Trophoblast cell (in vitro differentiated cells and primary cell): ENCODE measurements around the gene EPHA10.

Source experiments
- DNase-seq, 2 donors: peaks; one replicate each; pipeline ENCODE4 v3.0.0-alpha.2; 2016
- H2AFZ ChIP-seq: 2 replicates; pipeline ENCODE4 v1.6.1; 2013; ENCODE audit warnings: low read length, moderate library complexity, mild to moderate bottlenecking; ENCODE audit not compliant: insufficient read depth, poor library complexity
- H2AK5ac ChIP-seq: 2 replicates; pipeline ENCODE4 v1.6.1; 2013; ENCODE audit warnings: mild to moderate bottlenecking, low read length
- H2BK120ac ChIP-seq: 2 replicates; pipeline ENCODE4 v1.6.1; 2013; ENCODE audit warnings: low read length, mild to moderate bottlenecking, moderate library complexity; ENCODE audit not compliant: insufficient read depth, poor library complexity
- H2BK12ac ChIP-seq: 2 replicates; pipeline ENCODE4 v1.6.1; 2013; ENCODE audit warnings: mild to moderate bottlenecking, low read length, moderate library complexity
- H2BK5ac ChIP-seq: 2 replicates; pipeline ENCODE4 v1.6.1; 2013; ENCODE audit warnings: low read length, low read depth, moderate library complexity, mild to moderate bottlenecking; ENCODE audit not compliant: poor library complexity
- H3K14ac ChIP-seq: 2 replicates; pipeline ENCODE4 v1.6.1; 2013; ENCODE audit warnings: mild to moderate bottlenecking, low read length
- H3K18ac ChIP-seq: 2 replicates; pipeline ENCODE4 v1.6.1; 2013; ENCODE audit warnings: mild to moderate bottlenecking, low read length
- H3K23ac ChIP-seq: 2 replicates; pipeline ENCODE4 v1.6.1; 2013; ENCODE audit warnings: low read length
- H3K27ac ChIP-seq: 2 replicates; pipeline ENCODE4 v1.5.1; 2013; ENCODE audit warnings: low read depth, mild to moderate bottlenecking, inconsistent platforms, low read length, moderate library complexity
- H3K27me3 ChIP-seq: 2 replicates; pipeline ENCODE4 v1.6.1; 2013; ENCODE audit warnings: inconsistent platforms, mild to moderate bottlenecking, low read length, moderate library complexity; ENCODE audit not compliant: insufficient read depth
- H3K36me3 ChIP-seq, 2 experiments: 1 replicate in 1 of 2; 2 replicates in 1 of 2; pipeline ENCODE4 v1.6.1; 2013; ENCODE audit warnings: low read length in 2 of 2, mild to moderate bottlenecking in 2 of 2, moderate library complexity in 1 of 2; ENCODE audit not compliant: insufficient read depth in 2 of 2, control insufficient read depth in 1 of 2
- H3K4ac ChIP-seq: 2 replicates; pipeline ENCODE4 v1.6.1; 2013; ENCODE audit warnings: low read depth, mild to moderate bottlenecking, low read length, moderate library complexity
- H3K4me1 ChIP-seq, 2 experiments: 1 replicate in 1 of 2; 2 replicates in 1 of 2; pipeline ENCODE4 v1.6.1; 2013; ENCODE audit warnings: low read length in 2 of 2, mild to moderate bottlenecking in 2 of 2, moderate library complexity in 1 of 2; ENCODE audit not compliant: insufficient read depth in 2 of 2, control insufficient read depth in 1 of 2
- H3K4me2 ChIP-seq: 2 replicates; pipeline ENCODE4 v1.6.1; 2013; ENCODE audit warnings: inconsistent platforms, mild to moderate bottlenecking, low read length, moderate library complexity
- H3K4me3 ChIP-seq: 2 replicates; pipeline ENCODE4 v1.5.1; 2013; ENCODE audit warnings: mild to moderate bottlenecking, low read depth, low read length, inconsistent platforms
- H3K79me1 ChIP-seq: one replicate; pipeline ENCODE4 v1.6.1; 2013; ENCODE audit warnings: low read length
- H3K79me2 ChIP-seq: 2 replicates; pipeline ENCODE4 v1.6.1; 2013; ENCODE audit warnings: low read length, mild to moderate bottlenecking; ENCODE audit not compliant: control insufficient read depth, insufficient read depth, poor library complexity
- H3K9ac ChIP-seq: 2 replicates; pipeline ENCODE4 v1.6.1; 2013; ENCODE audit warnings: mild to moderate bottlenecking, low read length
- H3K9me3 ChIP-seq: 2 replicates; pipeline ENCODE4 v1.6.1; 2013; ENCODE audit warnings: low read depth, mild to moderate bottlenecking, control low read depth, inconsistent platforms, low read length; ENCODE audit not compliant: insufficient read depth
- H4K12ac ChIP-seq: 2 replicates; pipeline ENCODE4 v1.6.1; 2013; ENCODE audit warnings: low read depth, mild to moderate bottlenecking, low read length, moderate library complexity
- H4K8ac ChIP-seq: 2 replicates; pipeline ENCODE4 v1.6.1; 2013; ENCODE audit warnings: low read depth, mild to moderate bottlenecking, low read length, moderate library complexity
- H4K91ac ChIP-seq: one replicate; pipeline ENCODE4 v1.6.1; 2013; ENCODE audit warnings: low read depth, mild to moderate bottlenecking, low read length, moderate library complexity
- WGBS: extraction: QIAGEN DNeasy Blood & Tissue Kit; methylation state at CpG from one replicate; pipeline ENCODE4 v1.1.7; 2013; ENCODE audit warnings: missing lambda C conversion rate; ENCODE audit not compliant: insufficient read length, insufficient coverage; ENCODE audit errors: extremely low coverage; 5-methylcytosine and 5-hydroxymethylcytosine counted together

Gene EPHA10

DNA sequence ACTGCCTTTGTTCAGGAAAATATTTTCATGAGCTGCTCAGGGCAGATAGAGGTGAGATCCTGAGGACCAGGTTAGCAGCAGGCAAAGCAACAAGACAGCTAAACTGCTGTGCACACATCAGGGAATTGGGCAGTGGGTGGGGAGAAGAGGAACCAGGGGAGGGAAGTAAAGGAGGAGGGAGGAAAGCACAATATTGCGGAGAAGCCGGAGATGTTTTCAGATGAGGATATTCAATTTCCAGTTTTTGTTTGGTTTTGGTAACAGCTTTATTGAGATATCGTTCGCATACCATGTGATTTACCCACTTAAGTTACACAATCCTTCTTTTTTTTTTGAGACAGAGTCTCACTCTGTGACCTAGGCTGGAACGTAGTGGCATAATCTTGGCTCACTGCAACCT, 34.5 kb downstream of the EPHA10 start:
- Histone ChIP-seq H3K79me2 (no peaks in the 10 kb centered on the region), H3K4me3 (no peak overlapping the region), H3K79me1 (no peaks in the 10 kb centered on the region), H2AK5ac (no peak overlapping the region), H3K9ac (no peak overlapping the region), H3K23ac (no peak overlapping the region), H2AFZ (no peak overlapping the region), H3K4me2 (no peak overlapping the region), H3K36me3 (no peaks in the 10 kb centered on the region), H2BK12ac (no peak overlapping the region), H3K4me1 (peaks cover 0 to 4% of the 10 kb centered on the region in 2 experiments), H3K27me3 (peaks cover 4% of the 10 kb centered on the region), H3K14ac (no peak overlapping the region), H4K8ac (no peak overlapping the region), H4K91ac (no peak overlapping the region), H4K12ac (no peak overlapping the region), H3K9me3 (peaks cover 6% of the 10 kb centered on the region), H2BK120ac (no peak overlapping the region), H3K4ac (no peak overlapping the region), H2BK5ac (no peak overlapping the region), H3K18ac (no peak overlapping the region), H3K27ac (no peak overlapping the region)
- no peak for DNase-seq
- WGBS, result no CpG with 5 or more reads among the region's 5 CpGs

DNA sequence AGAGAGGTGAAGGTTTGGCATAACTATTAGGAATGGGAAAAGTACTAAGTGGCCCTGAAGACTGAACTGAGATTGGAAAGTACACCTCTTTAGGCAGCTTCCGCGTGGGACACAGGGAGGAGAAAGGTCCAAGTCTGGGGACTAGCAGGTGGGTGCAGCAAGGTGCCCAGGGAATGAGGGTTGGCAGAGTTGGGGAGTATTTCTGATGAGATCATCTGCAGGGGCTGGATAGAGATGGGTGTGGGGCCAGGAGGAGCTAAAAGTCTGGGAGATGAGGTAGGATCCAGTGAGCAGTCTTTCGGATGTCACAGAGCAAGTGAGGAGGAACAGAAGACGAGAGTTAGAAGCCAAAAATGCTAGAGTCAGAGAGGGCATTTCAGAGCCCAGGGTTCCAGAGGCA, 36.5 kb downstream of the EPHA10 start:
- no peak overlapping the region for H3K18ac ChIP-seq
- H2AFZ ChIP-seq, result no peak overlapping the region
- H2BK120ac ChIP-seq, result no peak overlapping the region
- no peak for DNase-seq
- H3K23ac ChIP-seq, result no peak overlapping the region
- H3K4me2 ChIP-seq, result no peak overlapping the region
- no peaks in the 10 kb centered on the region for H3K27me3 ChIP-seq
- WGBS, result no CpG with 5 or more reads among the region's 4 CpGs
- no peak overlapping the region for H2AK5ac ChIP-seq
- H3K79me1 ChIP-seq, result no peaks in the 10 kb centered on the region
- no peak overlapping the region for H3K9ac ChIP-seq
- no peaks in the 10 kb centered on the region for H3K4me1 ChIP-seq
- H3K27ac ChIP-seq, result no peak overlapping the region
- H3K14ac ChIP-seq, result no peak overlapping the region
- no peak overlapping the region for H3K4me3 ChIP-seq
- H3K36me3 ChIP-seq, result no peaks in the 10 kb centered on the region
- no peak overlapping the region for H3K4ac ChIP-seq
- H4K12ac ChIP-seq, result no peak overlapping the region
- no peak overlapping the region for H4K91ac ChIP-seq
- peaks cover 2% of the 10 kb centered on the region for H3K9me3 ChIP-seq
- no peak overlapping the region for H4K8ac ChIP-seq
- no peak overlapping the region for H2BK12ac ChIP-seq
- no peaks in the 10 kb centered on the region for H3K79me2 ChIP-seq
- H2BK5ac ChIP-seq, result no peak overlapping the region

DNA sequence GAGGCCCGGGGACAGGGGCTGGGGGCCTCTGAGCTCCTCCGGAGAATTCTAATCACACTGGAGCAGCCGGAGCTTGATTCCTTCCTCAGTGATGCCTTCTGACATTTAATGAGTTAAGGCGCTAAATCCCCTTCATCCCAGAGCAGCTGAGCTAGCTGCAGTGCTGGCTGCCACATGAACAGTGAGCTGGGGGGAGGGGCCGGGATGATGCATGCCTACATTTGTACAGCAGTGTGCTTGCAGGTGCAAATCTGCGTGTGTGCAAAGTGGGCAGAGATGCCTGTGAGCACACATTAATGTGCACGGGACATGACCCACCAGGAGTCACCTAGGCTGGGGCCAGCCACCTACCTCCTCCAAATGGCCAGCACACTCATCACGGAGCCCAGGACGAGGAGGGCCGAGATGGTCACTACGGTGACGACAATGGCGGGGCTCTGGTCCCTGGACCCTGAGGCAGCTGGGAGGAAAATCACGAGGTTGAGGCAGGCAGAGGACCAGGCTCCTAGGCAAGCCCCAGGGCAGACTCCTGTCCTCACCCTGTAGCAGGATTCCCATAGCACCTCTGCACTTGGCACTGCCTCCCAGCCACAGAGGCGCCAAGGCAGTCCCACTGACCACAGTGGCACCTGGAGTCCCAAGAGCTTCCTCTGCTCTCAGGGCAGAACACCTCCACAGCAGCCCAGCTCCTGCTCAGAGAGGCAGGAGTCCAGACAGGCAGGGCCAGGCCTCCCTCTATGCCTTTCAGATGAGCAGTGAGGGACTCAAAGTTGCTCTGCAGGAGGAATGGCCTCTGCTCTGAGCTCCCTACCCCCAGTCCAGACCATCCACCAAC, 38.0 kb downstream of the EPHA10 start:
- Histone ChIP-seq H2BK12ac (no peak overlapping the region), H3K4me2 (no peak overlapping the region), H3K36me3 (no peaks in the 10 kb centered on the region), H3K27me3 (no peaks in the 10 kb centered on the region), H3K79me2 (no peaks in the 10 kb centered on the region), H2AFZ (no peak overlapping the region), H3K23ac (no peak overlapping the region), H3K9me3 (peaks cover 2% of the 10 kb centered on the region), H3K4me1 (peaks cover 0 to 3% of the 10 kb centered on the region in 2 experiments), H3K9ac (no peak overlapping the region), H4K91ac (no peak overlapping the region), H3K4me3 (no peak overlapping the region), H3K14ac (no peak overlapping the region), H4K12ac (no peak overlapping the region), H4K8ac (no peak overlapping the region), H2AK5ac (no peak overlapping the region), H2BK5ac (no peak overlapping the region), H3K79me1 (no peaks in the 10 kb centered on the region), H3K27ac (no peak overlapping the region), H2BK120ac (no peak overlapping the region), H3K4ac (no peak overlapping the region), H3K18ac (no peak overlapping the region)
- no peak for DNase-seq
- no CpG with 5 or more reads among the region's 15 CpGs for WGBS

- no peak overlapping the region for H3K4me2 ChIP-seq
- H3K9me3 ChIP-seq, result peaks cover 2% of the 10 kb centered on the region
- no peaks in the 10 kb centered on the region for H3K79me1 ChIP-seq
- H3K4ac ChIP-seq, result no peak overlapping the region
- no peak overlapping the region for H3K27ac ChIP-seq
- no peak overlapping the region for H4K8ac ChIP-seq
- H3K79me2 ChIP-seq, result no peaks in the 10 kb centered on the region
- no peak overlapping the region for H3K18ac ChIP-seq
- H2BK120ac ChIP-seq, result no peak overlapping the region
- no peaks in the 10 kb centered on the region for H3K27me3 ChIP-seq
- H4K91ac ChIP-seq, result no peak overlapping the region
- H3K9ac ChIP-seq, result no peak overlapping the region
- no peak for DNase-seq
- H4K12ac ChIP-seq, result no peak overlapping the region
- no peak overlapping the region for H2BK12ac ChIP-seq
- H3K4me3 ChIP-seq, result no peak overlapping the region
- no CpG with 5 or more reads among the region's 14 CpGs for WGBS
- H2AK5ac ChIP-seq, result no peak overlapping the region
- peaks cover 0 to 3% of the 10 kb centered on the region in 2 experiments for H3K4me1 ChIP-seq
- no peak overlapping the region for H3K23ac ChIP-seq
- H2AFZ ChIP-seq, result no peak overlapping the region
- H3K36me3 ChIP-seq, result no peaks in the 10 kb centered on the region
- no peak overlapping the region for H3K14ac ChIP-seq
- H2BK5ac ChIP-seq, result no peak overlapping the region
Measured at GRCh38 chr1:37725851-37726613, 38.9 kb downstream of the EPHA10 start.
